Neural cell (in vitro differentiated cells): ENCODE results near the gene PHACTR1. TPM values are rescaled to one million over a fixed set of nuclear protein-coding genes. Genes with fewer than 3 reads are reported as not detected.

Experiments
- H2AFZ ChIP-seq: fragments of 200-600, 300-800 bp; sonication (generic), shearing (Covaris generic); 2 replicates; pipeline ENCODE4 v1.6.0; 2014; ENCODE audit warnings: low read depth, mild to moderate bottlenecking, antibody characterized with exemption, low read length, moderate library complexity
- H3F3A ChIP-seq: fragments of 200-600 bp; shearing (Covaris generic); 2 replicates; pipeline ENCODE4 v1.6.1; 2016; ENCODE audit warnings: mild to moderate bottlenecking, moderate library complexity, mixed read lengths, antibody characterized with exemption, low read length; ENCODE audit not compliant: insufficient read depth, poor library complexity, severe bottlenecking
- H3K27ac ChIP-seq: fragments of 200-600, 300-800 bp; sonication (generic), shearing (Covaris generic); 2 replicates; pipeline ENCODE4 v1.5.1; 2014; ENCODE audit warnings: mild to moderate bottlenecking, low read length, moderate library complexity
- H3K27me3 ChIP-seq: fragments of 300-800, 200-600 bp; sonication (generic), shearing (Covaris generic); 2 replicates; pipeline ENCODE4 v1.6.0; 2014; ENCODE audit warnings: mild to moderate bottlenecking, low read depth, low read length, moderate library complexity; ENCODE audit not compliant: insufficient read depth
- H3K36me3 ChIP-seq: fragments of 300-800, 200-600 bp; sonication (generic), shearing (Covaris generic); 2 replicates; pipeline ENCODE4 v1.5.1; 2014; ENCODE audit warnings: mild to moderate bottlenecking, antibody characterized with exemption, low read length, moderate library complexity; ENCODE audit not compliant: insufficient read depth
- H3K4me2 ChIP-seq: fragments of 300-800, 200-600 bp; sonication (generic), shearing (Covaris generic); 2 replicates; pipeline ENCODE4 v1.6.0; 2014; ENCODE audit warnings: mild to moderate bottlenecking, low read length
- H3K4me3 ChIP-seq: fragments of 300-800, 200-600 bp; sonication (generic), shearing (Covaris generic); 2 replicates; pipeline ENCODE4 v1.5.1; 2014; ENCODE audit warnings: mild to moderate bottlenecking, low read length, moderate library complexity
- H3K79me2 ChIP-seq: fragments of 200-600 bp; shearing (Covaris generic); replicated peaks from 2 replicates; pipeline ENCODE4 v1.6.0; 2014; ENCODE audit warnings: mild to moderate bottlenecking, low read length, moderate library complexity; ENCODE audit not compliant: insufficient read depth
- H3K9ac ChIP-seq: fragments of 300-800, 200-600 bp; sonication (generic), shearing (Covaris generic); 2 replicates; pipeline ENCODE4 v1.6.1; 2016; ENCODE audit warnings: mild to moderate bottlenecking, low read length, mixed read lengths
- H3K9me2 ChIP-seq: fragments of 200-600 bp; shearing (Covaris generic); 2 replicates; pipeline ENCODE4 v1.6.1; 2016; ENCODE audit warnings: mild to moderate bottlenecking, low read length, mixed read lengths; ENCODE audit not compliant: insufficient read depth
- H3K9me3 ChIP-seq: fragments of 200-600, 300-800 bp; sonication (generic), shearing (Covaris generic); 2 replicates; pipeline ENCODE4 v1.6.1; 2016; ENCODE audit warnings: mild to moderate bottlenecking, mixed run types, low read length, moderate library complexity, mixed read lengths
- H4K20me1 ChIP-seq: fragments of 200-600 bp; shearing (Covaris generic); 2 replicates; pipeline ENCODE4 v1.6.1; 2016; ENCODE audit warnings: mild to moderate bottlenecking, mixed run types; ENCODE audit not compliant: insufficient read depth
- CTCF ChIP-seq: fragments of 450-650 bp; IDR thresholded peaks from 2 replicates; pipeline ENCODE4 v1.5.1; 2014; ENCODE audit warnings: antibody characterized with exemption, mild to moderate bottlenecking, moderate library complexity; ENCODE audit not compliant: poor library complexity, severe bottlenecking
- EP300 ChIP-seq: fragments of 450-650 bp; conservative IDR thresholded peaks from 2 replicates; pipeline ENCODE4 v1.6.1; 2014; ENCODE audit warnings: antibody characterized with exemption, mild to moderate bottlenecking, moderate library complexity; ENCODE audit not compliant: poor library complexity, severe bottlenecking
- EZH2 ChIP-seq: fragments of 200-600, 300-800 bp; shearing (Covaris generic), sonication (generic); IDR thresholded peaks from 2 replicates; pipeline ENCODE4 v1.6.1; 2014; ENCODE audit warnings: antibody characterized with exemption, low read length, borderline replicate concordance, mild to moderate bottlenecking; ENCODE audit not compliant: insufficient read depth, poor library complexity, severe bottlenecking
- MXI1 ChIP-seq: fragments of 450-650 bp; conservative IDR thresholded peaks from 2 replicates; pipeline ENCODE4 v1.6.1; 2014; ENCODE audit warnings: antibody characterized with exemption, mild to moderate bottlenecking; ENCODE audit not compliant: poor library complexity, severe bottlenecking
- POLR2AphosphoS5 ChIP-seq: IDR thresholded peaks from 2 replicates; pipeline ENCODE4 v1.6.1; 2012
- RAD21 ChIP-seq: fragments of 450-650 bp; conservative IDR thresholded peaks from 2 replicates; pipeline ENCODE4 v1.6.1; 2014; ENCODE audit warnings: antibody characterized with exemption, mild to moderate bottlenecking, moderate library complexity
- REST ChIP-seq: IDR thresholded peaks from 2 replicates; pipeline ENCODE4 v1.6.1; 2012; ENCODE audit warnings: borderline replicate concordance
- SMC3 ChIP-seq: fragments of 450-650 bp; conservative IDR thresholded peaks from 2 replicates; pipeline ENCODE4 v1.6.1; 2014; ENCODE audit warnings: antibody characterized with exemption, mild to moderate bottlenecking, moderate library complexity; ENCODE audit not compliant: poor library complexity
- TAF1 ChIP-seq: IDR thresholded peaks from 2 replicates; pipeline ENCODE4 v1.6.1; 2012; ENCODE audit warnings: low read depth
- polyA plus RNA-seq: library from polyadenylated mRNA; depleted of rRNA; stranded (reverse); fragments of >200 nt; gene quantifications from 2 replicates; pipeline ENCODE4 v1.2.3, GENCODE V29; 2014

The PHACTR1 gene
- polyA plus RNA-seq, 1 donor from 2014 or later, result 7.8 TPM

- Histone ChIP-seq H3K4me2 (no peak overlapping the region), H4K20me1 (no peaks in the 10 kb centered on the region), H2AFZ (no peak overlapping the region), H3K9me3 (no peaks in the 10 kb centered on the region), H3K9me2 (no peaks in the 10 kb centered on the region), H3K27ac (no peak overlapping the region), H3K36me3 (no peaks in the 10 kb centered on the region), H3F3A (no peaks in the 10 kb centered on the region), H3K9ac (no peak overlapping the region), H3K79me2 (no peaks in the 10 kb centered on the region), H3K4me3 (no peak overlapping the region), H3K27me3 (no peaks in the 10 kb centered on the region)
- TF ChIP-seq POLR2AphosphoS5 (no peak), CTCF (no peak), EP300 (no peak), RAD21 (no peak), SMC3 (no peak), TAF1 (no peak), REST (no peak), MXI1 (no peak), EZH2 (no peak)
Measured at GRCh38 chr6:13000537-13000936, 284.0 kb downstream of the PHACTR1 start.

- no peaks in the 10 kb centered on the region for H3K9me3 ChIP-seq
- no peaks in the 10 kb centered on the region for H3K36me3 ChIP-seq
- H3F3A ChIP-seq, result no peaks in the 10 kb centered on the region
- H3K79me2 ChIP-seq, result no peaks in the 10 kb centered on the region
- H3K9me2 ChIP-seq, result no peaks in the 10 kb centered on the region
- H3K27ac ChIP-seq, result no peak overlapping the region
- no peak overlapping the region for H2AFZ ChIP-seq
- no peaks in the 10 kb centered on the region for H4K20me1 ChIP-seq
- no peaks in the 10 kb centered on the region for H3K27me3 ChIP-seq
- TF ChIP-seq REST (no peak), EZH2 (no peak), SMC3 (no peak), CTCF (no peak), RAD21 (no peak), POLR2AphosphoS5 (no peak), TAF1 (no peak), EP300 (no peak), MXI1 (no peak)
- H3K4me3 ChIP-seq, result no peak overlapping the region
- no peak overlapping the region for H3K9ac ChIP-seq
- H3K4me2 ChIP-seq, result no peak overlapping the region
Measured at GRCh38 chr6:13001927-13002326, 285.4 kb downstream of the PHACTR1 start.
